Inflammatory macrophage treated with lipopolysaccharide for 4 hours (primary cell): ENCODE measurements around the gene MARCHF11.

Experiments used
- DNase-seq: peaks from one replicate; pipeline ENCODE4 v3.0.0-alpha.2; 2020

MARCHF11 gene

GRCh38 chr5:16128944-16129343 is 50.6 kb downstream of the MARCHF11 start:
- no peak for DNase-seq

- no peak for DNase-seq
Observed at GRCh38 chr5:16127865-16128544, 51.6 kb downstream of the MARCHF11 start.

DNA sequence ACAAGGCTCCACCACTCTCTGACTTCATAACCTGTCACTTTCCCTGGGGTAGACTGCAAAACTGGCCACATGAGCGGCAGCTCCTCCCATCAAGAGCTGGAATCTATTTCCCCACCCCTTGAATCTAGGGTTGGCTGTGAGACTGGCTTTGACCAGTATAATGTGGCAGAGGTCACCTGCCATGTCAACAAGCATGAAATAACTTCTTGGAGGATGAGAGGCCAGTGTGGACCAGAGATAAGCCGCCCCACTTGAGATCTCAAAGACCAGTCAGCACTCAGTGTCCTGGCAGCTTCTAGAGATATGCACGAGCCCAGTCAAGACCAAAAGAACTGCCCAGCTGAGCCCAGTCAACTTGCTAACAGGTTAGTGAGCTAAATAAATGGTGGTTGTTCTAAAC is 59.0 kb downstream of the MARCHF11 start:
- DNase-seq, result no peak

DNA sequence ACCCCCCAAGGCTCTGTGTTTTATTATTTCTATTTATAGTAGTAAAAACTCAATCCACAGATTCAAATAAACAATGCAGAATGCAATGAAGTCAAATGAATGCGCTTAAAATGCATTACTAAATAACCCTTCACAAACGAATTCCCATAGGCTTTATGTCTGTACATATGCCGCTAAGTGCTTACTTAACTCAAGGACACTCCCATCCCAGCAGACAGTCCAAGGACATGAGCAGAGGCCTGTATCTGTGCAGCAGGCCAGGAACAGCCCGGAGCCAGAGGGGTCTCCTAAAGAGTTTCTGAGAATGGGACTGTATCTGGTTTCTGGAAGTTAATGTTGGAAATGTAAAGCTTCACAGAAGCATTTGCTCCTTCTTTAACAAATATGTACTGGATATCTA is 59.8 kb downstream of the MARCHF11 start:
- no peak for DNase-seq

DNA sequence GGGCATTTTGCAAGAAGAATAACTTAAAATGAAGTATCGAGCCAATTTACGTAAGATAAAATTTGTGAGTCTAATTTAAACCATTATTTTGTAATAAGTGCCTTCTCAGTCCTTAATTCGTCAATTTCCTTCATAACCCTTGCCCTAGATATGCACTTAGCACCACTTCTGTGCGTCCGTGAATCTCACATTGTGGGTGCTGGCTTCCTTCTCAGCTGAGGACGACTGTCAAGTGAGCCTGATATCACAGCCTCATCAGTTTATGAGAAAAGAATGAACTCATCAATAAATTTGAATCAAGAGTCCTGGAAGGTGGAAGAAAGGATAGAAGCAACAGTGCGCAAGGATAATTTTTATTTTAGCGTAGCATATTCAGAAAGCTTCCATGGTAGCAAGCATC is 64.5 kb downstream of the MARCHF11 start:
- no peak for DNase-seq

- DNase-seq, result no peak
Observed at GRCh38 chr5:16108418-16108817, 71.2 kb downstream of the MARCHF11 start.

- no peak for DNase-seq
Observed at GRCh38 chr5:16104961-16105360, 74.6 kb downstream of the MARCHF11 start.

DNA sequence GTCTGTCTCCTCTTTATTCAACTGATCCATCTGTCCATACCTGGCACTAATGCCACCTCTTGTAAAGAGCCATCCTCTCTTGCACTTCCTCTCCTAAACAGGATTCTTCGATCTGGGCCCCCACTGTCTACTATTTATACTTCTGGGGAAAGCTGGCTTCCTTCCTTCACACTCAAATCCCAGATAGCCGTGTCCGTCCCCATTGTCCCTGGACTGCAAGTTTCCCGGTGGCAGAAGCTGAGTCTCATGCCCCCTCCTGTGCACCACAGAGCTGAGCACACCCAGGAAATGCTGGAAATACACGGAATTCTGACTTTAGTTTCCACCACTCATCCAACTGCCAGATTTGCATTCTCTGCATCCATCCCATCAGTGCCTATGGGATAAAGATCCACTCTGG is 84.0 kb downstream of the MARCHF11 start:
- no peak for DNase-seq

DNA sequence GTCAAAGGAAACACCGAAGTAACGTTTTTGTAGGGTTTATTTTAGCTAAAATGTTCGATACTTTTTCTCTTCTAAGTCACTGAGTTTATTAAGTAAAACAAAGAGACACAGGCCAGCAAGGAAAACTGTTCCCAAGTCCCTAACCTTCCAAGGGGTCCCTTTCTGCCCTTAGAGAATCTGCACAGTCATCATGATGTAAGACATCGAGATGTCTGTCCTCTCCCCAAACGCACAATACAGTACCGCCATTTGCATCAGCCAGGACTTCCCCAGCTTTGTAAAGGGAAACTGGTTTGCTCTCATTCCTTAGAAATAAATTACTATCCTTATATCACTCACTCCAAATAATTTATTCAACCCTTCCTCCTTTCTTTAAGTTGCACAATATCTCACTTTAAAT is 89.3 kb downstream of the MARCHF11 start:
- DNase-seq, result no peak

DNA sequence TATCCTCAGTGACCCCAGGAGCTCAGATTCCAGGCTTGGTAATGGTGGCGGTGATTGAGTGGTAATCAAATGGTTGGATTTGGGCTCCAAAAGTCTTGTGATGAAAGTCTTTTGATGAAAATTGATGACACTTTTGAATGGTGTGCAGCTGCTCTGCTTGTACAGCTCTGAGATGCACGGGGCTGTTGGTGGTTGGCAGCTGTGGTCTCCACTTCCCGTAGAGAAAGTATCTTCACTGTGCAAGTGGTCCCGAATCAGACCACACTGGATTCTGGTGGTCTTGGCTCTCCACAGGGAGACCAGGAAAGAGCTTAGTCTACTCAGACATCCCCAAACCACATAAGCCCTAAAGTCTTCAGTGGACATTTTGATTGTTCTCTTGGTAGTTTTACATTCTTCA is 96.6 kb downstream of the MARCHF11 start:
- DNase-seq, result no peak

GRCh38 chr5:16082053-16082452 is 97.5 kb downstream of the MARCHF11 start:
- DNase-seq, result no peak

DNA sequence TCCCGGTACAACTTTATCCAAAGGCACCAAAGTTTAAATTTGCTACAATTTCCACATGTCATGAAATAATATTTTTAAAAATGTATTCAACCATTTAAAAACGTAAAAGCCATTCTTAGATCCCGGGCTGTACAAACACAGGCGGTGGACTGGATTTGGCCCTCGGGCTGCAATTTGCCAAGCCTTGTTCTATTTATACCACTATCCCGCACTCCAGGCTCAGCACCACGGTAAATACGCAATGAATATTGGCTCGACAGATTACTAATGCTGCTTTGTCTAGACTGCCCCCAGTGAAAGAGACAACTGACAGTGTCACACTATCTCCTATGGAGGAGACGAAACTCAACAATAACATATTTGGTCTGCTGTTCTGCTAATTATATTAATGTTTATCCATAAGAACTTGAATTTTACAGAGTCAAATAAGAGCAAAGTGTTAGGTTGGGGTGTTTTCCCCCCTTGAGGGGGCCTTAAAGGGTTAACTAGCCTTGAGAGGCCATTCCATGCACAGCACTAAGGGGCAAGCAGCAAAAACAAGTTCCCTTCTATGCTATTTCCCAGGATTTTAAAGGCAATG is 98.1 kb downstream of the MARCHF11 start:
- DNase-seq, result no peak

DNA sequence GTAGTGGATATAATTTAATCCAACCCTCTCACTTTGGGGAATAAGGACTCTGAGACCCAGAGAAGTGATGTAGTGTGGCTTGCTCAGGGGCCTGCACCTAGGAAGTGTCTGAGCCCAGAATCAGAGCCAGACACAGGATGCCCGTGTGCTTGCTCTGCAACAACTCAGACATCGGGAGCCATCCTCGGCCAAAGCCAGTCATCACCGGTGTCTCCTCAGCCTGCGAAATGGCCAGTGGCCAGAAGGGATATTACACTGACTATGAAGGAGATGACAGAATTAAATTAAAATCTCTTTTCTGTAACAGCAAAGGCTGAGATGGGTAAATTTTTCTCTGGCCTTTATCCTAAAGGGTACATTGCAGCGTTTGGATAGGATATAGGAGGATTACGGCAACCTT is 102.9 kb downstream of the MARCHF11 start:
- no peak for DNase-seq

- no peak for DNase-seq
Observed at GRCh38 chr5:16074358-16074757, 105.2 kb downstream of the MARCHF11 start.

GRCh38 chr5:16072616-16073015 is 107.0 kb downstream of the MARCHF11 start:
- no peak for DNase-seq

DNA sequence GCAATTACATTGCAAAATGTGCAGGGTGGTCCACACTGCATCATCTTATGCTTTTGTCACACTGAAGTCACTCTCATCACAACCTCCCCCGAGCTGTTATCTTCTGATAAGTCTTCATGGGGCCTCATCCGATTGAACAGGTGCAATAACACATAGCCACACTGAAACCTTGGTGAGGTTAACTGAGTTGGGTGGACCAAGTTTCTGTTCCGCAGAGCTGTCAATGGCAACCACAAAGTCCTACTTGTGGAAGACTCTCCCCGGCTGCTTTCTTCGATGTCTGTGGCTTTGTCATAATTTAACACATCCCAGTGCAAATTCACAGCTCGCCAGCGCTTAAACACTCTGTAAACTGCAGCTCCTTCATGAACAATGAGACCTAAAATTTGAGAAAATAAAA is 112.2 kb downstream of the MARCHF11 start:
- no peak for DNase-seq

- DNase-seq, result no peak
Observed at GRCh38 chr5:16066810-16067209, 112.8 kb downstream of the MARCHF11 start.

- no peak for DNase-seq
Observed at GRCh38 chr5:16066320-16066719, 113.3 kb downstream of the MARCHF11 start.

DNA sequence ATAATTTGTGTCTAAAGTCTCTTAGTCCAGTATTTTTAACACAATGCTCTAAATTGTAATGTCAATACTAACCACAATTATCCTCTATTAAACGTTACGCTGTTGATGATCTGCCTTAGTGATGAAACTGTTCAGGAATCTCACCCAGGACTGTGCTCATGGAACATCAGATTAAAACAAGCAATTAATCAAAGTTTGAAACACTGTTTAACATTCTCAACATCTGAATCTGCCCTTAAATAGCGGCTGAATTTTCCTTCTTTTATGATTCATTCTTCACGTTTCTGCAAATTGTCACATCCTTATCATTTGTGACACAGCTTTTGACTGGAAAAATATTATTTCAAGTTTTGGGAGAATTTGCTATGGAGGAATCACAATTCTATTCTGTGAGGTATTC is 113.8 kb downstream of the MARCHF11 start:
- no peak for DNase-seq

DNA sequence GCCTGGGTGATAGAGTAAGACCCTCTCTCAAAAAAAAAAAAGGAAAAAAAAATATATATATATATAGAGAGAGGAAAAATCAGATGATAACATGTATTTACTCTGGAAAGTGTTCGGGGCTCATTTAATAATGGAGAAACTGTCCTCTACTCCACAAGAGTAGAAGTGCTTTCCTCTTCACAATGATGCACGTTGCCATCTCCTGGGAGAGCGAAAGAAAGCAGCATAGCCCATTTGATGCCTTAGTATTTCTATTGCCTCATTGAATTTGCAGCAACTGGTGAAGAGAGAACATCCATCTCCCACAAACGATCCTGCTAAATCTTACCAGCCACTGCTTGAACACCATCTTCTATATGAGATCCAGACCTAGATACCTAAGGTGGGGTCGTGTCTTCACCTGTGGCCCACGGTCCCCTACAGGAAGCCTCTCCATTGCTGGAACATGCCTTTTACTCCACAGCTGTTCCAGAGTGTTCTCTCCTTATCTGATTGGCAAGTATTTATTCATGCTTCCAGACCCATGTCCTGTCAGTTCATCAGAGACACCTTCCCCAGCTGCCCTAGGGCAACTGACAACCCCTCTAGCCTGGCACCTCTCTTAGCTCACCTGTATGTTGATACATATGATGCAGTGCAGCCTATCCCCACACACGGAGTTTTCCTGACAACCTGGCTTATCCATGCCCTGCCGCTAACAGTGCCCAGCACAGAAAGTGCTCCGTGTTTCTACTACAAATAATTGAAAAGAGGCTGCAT is 115.3 kb downstream of the MARCHF11 start:
- no peak for DNase-seq

GRCh38 chr5:16061163-16061562 is 118.4 kb downstream of the MARCHF11 start:
- no peak for DNase-seq

GRCh38 chr5:16057277-16057676 is 122.3 kb downstream of the MARCHF11 start:
- DNase-seq, result no peak

DNA sequence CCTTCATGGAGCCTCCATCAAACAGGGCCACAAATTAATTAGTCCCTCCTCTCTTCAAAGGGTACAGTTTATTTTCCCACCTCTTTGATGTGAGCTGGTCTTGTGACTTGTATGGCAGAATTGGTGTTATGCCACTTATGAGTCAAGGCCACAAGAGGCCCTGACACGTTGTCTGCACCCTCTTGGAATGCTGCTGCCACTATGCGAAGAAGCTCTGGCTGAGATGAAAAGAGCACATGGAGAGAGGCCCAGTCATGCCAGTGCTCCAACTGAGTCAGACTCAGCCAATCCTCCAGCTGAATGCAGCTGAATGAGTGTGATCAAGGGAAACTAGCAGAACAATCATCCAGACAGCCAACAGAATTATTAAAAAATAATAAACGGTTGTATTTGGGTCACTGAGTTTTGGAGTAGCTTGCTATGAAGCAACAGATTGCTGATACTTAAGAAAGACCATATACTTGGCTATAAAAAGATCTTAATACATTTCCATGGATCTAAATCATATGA is 128.3 kb downstream of the MARCHF11 start:
- DNase-seq, result no peak

DNA sequence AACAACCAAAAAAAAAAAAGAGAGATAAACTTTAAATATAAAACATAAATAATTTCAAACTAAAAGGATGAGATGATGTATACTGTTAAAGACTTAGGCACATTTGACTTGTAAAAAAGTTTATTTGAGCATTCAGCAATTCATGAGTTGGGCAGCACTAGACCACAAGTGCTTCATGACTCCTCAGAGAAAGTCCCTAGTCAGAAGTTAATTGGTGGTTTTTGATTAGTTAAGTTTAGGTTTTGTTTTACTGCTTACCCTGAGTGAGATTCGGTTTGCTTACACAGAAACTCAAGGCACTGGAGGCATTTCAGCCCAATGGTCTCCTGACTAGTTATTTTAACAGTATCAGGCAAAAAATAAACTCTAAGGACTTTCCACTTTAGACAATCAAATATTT is 129.2 kb downstream of the MARCHF11 start:
- DNase-seq, result no peak
